Prostate gland (tissue), 2 donors: ENCODE results near the gene SLC34A3. TPM values are rescaled to one million over a fixed set of nuclear protein-coding genes. Genes with fewer than 3 reads are reported as not detected.

Source experiments
- DNase-seq: peaks from one replicate; pipeline ENCODE4 v3.0.0-alpha.2; 2019; ENCODE audit warnings: low spot score
- H3K27ac ChIP-seq, 2 donors: fragments of 200-600 bp; sonication (generic); 2 replicates each; pipeline ENCODE4 v1.5.1; 2017 to 2019
- H3K27me3 ChIP-seq: fragments of 200-600 bp; sonication (generic); replicated peaks from 2 replicates; pipeline ENCODE4 v1.5.1; 2019; ENCODE audit not compliant: insufficient read depth
- H3K36me3 ChIP-seq, 2 donors: fragments of 200-600 bp; sonication (generic); 1 replicate in 1 of 2; 2 replicates in 1 of 2; pipeline versions ENCODE4 v1.5.1 to v1.8.1; 2017 to 2019
- H3K4me1 ChIP-seq: fragments of 200-600 bp; sonication (generic); replicated peaks from 2 replicates; pipeline ENCODE4 v1.5.1; 2019
- H3K4me3 ChIP-seq, 2 donors: fragments of 200-600 bp; sonication (generic); 2 replicates each; pipeline ENCODE4 v1.5.1; 2017 to 2019
- H3K9me3 ChIP-seq: fragments of 200-600 bp; sonication (generic); 2 replicates; pipeline ENCODE4 v1.5.1; 2017
- CTCF ChIP-seq, 4 experiments: fragments of 200-600 bp in 2 of 4; fragments of 450-650 bp in 2 of 4; sonication (generic) in 2 of 4; IDR thresholded peaks; 1 replicate in 3 of 4; 2 replicates in 1 of 4; pipeline ENCODE4 v1.5.1; 2016 to 2019; ENCODE audit warnings: antibody characterized with exemption in 4 of 4, mild to moderate bottlenecking in 2 of 4, moderate library complexity in 2 of 4
- POLR2A ChIP-seq: fragments of 450-650 bp; IDR thresholded peaks from one replicate; pipeline ENCODE4 v1.6.1; 2016; ENCODE audit warnings: antibody characterized with exemption, mild to moderate bottlenecking
- POLR2AphosphoS5 ChIP-seq: sonication (generic); formaldehyde crosslinking; IDR thresholded peaks from one replicate; pipeline ENCODE4 v1.6.1; 2017; ENCODE audit warnings: antibody characterized with exemption
- WGBS: methylation state at CpG from one replicate; pipeline ENCODE4 v1.1.5; 2018; 5-methylcytosine and 5-hydroxymethylcytosine counted together
- intact Hi-C: fragments of 100-400 bp; cut with DNase I; formaldehyde crosslinking; loops from one replicate; pipeline ENCODE4 v1.14.2; 2022
- total RNA-seq, 2 donors: library from RNA; depleted of rRNA; stranded (reverse); fragments of >200 nt; gene quantifications; one replicate each; pipeline ENCODE4 v1.1.0, GENCODE V29; 2016

The SLC34A3 gene
- under 1 TPM in 1 of 2 donors, not detected in 1; 0.57 TPM for total RNA-seq

GRCh38 chr9:137230705-137231371, at the start of gene SLC34A3:
SLC34A3 (plus strand) TSS chr9:137230901; CDS start chr9:137231703, 802 bp downstream.
- TF ChIP-seq POLR2AphosphoS5: no peak
- no peak for TF ChIP-seq CTCF (IDR thresholded peaks at IDR 0.05)
- no peak for TF ChIP-seq POLR2A
- Histone ChIP-seq H3K4me1 (peaks cover 4% of the 10 kb centered on the region), H3K27me3 (peaks cover 4% of the 10 kb centered on the region), H3K27ac (no peak within 1 kb of the TSS), H3K4me3 (no peak within 1 kb of the TSS), H3K36me3 (no peaks in the 10 kb centered on the region), H3K9me3 (no peaks in the 10 kb centered on the region)
- DNase-seq: no peak
- 73% methylated on average over 14 of the region's 14 CpGs for WGBS
- intact Hi-C loops: no loop called here

GRCh38 chr9:137181680-137182079, 49.0 kb upstream of the SLC34A3 start:
- WGBS: 94% methylated on average over 22 of the region's 22 CpGs
- intact Hi-C loops: no loop called here
- Histone ChIP-seq H3K9me3 (no peaks in the 10 kb centered on the region), H3K4me3 (no peak overlapping the region), H3K4me1 (peaks cover 6% of the 10 kb centered on the region), H3K36me3 (peaks cover 19 to 39% of the 10 kb centered on the region in 2 donors), H3K27ac (no peak overlapping the region), H3K27me3 (no peaks in the 10 kb centered on the region)
- DNase-seq: no peak
- TF ChIP-seq POLR2AphosphoS5 (no peak), POLR2A (no peak), CTCF (IDR thresholded peaks at IDR 0.05) (no peak)

- Histone ChIP-seq H3K27me3 (no peaks in the 10 kb centered on the region), H3K36me3 (peaks cover 19 to 39% of the 10 kb centered on the region in 2 donors), H3K27ac (no peak overlapping the region), H3K4me1 (peaks cover 16% of the 10 kb centered on the region), H3K4me3 (no peak overlapping the region), H3K9me3 (no peaks in the 10 kb centered on the region)
- intact Hi-C loops: no loop called here
- no peak for DNase-seq
- no peak for TF ChIP-seq POLR2A
- no peak for TF ChIP-seq CTCF (IDR thresholded peaks at IDR 0.05)
- no peak for TF ChIP-seq POLR2AphosphoS5
- 95% methylated on average over 13 of the region's 17 CpGs for WGBS
Measured at GRCh38 chr9:137182836-137183235, 47.9 kb upstream of the SLC34A3 start.

- Histone ChIP-seq H3K36me3 (peaks cover 19 to 39% of the 10 kb centered on the region in 2 donors), H3K27ac (no peak overlapping the region), H3K4me1 (peaks cover 16% of the 10 kb centered on the region), H3K27me3 (no peaks in the 10 kb centered on the region), H3K9me3 (no peaks in the 10 kb centered on the region), H3K4me3 (no peak overlapping the region)
- intact Hi-C loops: no loop called here
- DNase-seq: no peak
- TF ChIP-seq POLR2A (no peak), CTCF (IDR thresholded peaks at IDR 0.05) (no peak), POLR2AphosphoS5 (no peak)
- 92% methylated on average over 27 of the region's 27 CpGs for WGBS
Measured at GRCh38 chr9:137183980-137184595, 46.6 kb upstream of the SLC34A3 start.
